Measurements from ENCODE around the gene PXYLP1.

The PXYLP1 gene

DNA sequence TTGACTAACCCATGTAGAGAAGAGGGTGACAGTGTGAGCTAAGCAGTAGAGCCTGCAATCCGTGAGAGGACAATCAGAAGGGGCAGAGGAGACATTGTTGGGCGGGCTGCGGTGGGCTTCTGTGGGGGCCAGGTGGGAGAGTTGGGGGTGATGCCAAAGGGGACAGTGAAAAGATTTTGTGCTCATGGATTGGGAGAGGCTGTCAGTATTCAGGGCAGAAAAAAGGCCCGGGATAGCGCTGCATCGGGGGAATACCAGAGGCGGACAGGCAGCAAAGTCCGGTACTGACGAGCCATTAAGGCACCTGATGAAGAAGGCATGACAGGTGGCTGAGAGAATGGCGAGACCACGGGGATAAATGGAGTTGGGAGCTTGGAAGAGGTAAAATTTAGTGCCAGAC, 1.3 kb upstream of the PXYLP1 start:
- no peak for DNase-seq

DNA sequence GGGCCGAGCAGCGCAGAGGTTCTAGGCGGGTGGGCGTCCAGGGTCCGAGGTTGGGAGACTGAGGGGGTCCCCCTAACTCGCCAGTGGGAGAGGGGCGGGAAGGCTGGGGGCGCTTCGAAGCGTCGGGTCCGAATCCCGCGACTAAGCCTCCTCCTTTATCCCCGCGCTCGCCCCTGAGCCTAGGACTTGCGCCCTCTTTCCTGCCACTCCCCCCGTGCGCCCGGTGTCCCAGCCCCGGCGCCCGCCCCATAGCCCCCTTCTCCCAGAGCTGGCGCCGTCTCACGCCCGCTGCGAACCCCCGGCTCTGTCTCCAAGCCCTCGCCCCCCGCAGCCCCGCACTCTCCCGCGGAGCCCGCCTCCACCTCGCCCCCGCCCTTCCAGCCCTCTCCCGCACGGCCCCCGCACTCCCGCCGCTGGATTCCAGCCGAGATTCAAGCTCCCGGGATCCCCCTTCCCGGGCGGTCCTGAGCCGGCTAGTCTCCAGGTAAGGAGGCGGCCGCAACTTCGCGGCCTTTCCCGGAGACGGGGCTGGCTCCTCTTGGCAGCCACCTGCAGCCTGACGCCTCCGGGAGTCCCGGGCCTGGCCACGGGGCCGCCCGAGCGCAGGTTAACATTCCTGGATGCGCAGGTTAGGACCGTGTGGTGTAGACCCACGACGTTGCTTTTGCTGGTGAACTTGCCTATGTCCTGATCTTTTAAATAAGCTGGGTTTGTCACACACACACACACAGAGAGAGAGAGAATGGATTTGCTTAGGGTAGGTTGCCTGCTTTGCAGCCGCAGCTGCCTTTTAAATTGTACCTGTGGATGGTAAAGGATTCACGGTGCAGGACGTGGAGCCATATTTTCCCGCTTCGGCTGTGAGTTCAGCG, 563 bp downstream of the PXYLP1 start:
- DNase-seq: peak; percentile 43 to 59

DNA sequence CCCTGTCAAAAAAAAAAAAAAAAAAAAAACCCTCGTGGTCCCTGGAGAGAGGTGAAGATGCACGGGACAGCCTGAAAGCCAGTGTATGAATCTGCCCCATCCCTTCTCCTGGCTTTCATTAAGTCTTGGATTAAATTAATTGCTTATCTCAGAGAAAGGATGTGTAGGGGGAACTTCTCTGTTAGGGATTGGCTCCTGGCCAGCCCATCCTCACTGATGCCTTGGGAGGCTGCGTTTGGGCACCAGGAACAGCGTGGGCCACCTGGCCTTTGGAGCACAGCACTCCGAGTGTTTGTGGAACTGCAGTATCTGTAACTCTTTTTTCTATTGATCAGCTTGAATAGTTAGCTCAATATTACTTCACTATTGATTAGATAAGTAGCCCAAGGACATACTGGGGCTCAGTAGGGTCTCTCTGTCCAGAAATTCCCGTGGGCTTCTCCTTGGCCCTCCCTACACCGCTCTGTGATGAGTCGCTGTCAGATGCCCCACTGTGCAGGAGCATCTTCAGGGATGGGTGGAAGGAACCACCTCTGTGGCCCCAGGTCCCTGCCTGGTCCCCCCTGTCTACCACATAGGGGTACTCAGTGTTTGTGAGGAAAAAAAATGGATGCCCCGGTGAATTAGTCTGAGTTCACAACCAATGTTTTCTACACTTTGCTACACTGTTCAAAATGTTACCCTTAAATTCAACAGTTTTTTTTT, 2.0 kb downstream of the PXYLP1 start:
- no peak for DNase-seq

DNA sequence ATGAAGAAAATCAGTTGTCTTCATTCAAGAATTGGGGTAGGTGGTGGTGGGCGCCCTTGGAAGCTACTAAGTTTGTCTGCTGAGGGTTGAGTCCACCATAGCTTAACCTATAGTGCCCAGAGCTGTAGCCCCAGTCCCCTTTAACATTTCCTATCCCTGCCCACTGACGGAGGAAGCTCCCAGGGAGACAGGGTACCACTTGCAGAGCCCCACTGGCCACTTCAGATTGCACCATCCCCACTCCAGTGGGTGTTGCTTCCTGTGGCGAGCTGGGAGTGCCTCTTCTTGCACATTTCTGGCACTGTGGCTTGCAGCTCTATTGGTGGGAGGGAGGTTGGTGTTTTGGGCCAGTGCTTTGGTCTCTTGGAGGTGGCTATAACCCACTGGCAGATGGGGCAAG, 2.7 kb downstream of the PXYLP1 start:
- DNase-seq: no peak

DNA sequence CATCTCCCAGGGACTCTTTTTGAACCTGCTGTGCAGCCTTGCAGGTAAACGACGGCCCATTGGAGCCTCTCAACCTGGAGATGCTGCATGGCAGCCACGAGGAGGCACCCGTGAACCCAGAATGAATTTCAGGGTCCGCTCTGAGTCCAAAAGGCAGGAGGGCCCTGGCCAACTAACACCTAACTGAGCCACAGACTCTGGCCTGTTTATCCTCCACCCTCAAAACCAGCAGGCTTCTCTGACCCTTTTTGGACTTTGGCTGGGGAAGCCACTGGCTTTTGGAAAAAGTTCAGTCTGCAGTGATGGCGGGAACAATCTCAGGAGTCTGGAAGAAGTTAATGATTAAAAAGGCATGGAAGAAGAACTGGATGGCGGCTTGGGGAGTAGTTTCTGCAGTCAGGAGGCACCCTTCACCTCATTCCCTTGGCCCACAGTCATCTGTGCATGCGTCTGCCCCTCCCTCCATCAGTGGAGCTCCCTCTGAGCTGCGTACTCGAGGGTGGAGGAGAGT, 4.1 kb downstream of the PXYLP1 start:
- DNase-seq: no peak

- no peak for DNase-seq
Measured at GRCh38 chr3:141236361-141236760, 4.7 kb downstream of the PXYLP1 start.

DNA sequence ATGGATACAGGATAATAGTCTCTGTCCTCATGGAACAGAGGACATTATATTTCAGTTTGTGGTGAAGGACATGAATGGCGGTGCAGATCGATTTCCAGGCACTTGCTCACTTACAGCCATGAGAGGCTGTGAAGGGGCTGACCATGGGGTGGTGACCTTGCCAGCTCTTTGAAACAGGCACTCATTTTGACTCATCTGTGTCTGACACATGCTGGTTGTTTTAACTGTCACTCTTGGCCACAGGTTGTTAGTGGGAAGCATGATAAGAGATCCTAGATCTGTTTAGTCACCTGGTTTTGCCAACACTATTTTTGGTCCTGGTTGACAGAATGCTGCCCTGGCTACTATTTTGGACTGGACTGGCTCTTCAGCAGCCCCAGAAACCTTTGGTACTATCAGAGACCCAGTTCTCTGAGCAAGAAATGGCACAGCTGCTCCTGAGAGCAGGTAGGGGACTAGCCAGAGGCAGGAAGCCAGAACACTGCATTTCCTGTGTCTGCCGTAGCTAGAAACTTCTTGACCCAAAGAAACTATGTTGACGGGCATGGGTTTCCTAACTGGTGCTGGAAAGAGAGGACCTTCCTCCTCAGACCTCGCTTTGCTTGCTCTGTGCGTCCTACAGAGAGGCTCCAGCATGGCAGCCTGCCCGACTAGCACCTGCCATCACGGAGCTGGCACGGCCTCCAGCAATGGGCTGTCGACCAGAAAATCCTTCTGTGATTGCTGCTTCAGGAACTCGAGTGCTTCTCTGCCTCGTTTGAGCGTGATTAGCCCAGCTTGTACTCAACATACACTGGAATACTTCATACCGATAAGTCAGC, 6.3 kb downstream of the PXYLP1 start:
- DNase-seq: peak; percentile 56 to 63

GRCh38 chr3:141239511-141240281, 8.1 kb downstream of the PXYLP1 start:
- no peak for DNase-seq

GRCh38 chr3:141240286-141240685, 8.7 kb downstream of the PXYLP1 start:
- no peak for DNase-seq

GRCh38 chr3:141240687-141241615, 9.3 kb downstream of the PXYLP1 start:
- DNase-seq: no peak

DNA sequence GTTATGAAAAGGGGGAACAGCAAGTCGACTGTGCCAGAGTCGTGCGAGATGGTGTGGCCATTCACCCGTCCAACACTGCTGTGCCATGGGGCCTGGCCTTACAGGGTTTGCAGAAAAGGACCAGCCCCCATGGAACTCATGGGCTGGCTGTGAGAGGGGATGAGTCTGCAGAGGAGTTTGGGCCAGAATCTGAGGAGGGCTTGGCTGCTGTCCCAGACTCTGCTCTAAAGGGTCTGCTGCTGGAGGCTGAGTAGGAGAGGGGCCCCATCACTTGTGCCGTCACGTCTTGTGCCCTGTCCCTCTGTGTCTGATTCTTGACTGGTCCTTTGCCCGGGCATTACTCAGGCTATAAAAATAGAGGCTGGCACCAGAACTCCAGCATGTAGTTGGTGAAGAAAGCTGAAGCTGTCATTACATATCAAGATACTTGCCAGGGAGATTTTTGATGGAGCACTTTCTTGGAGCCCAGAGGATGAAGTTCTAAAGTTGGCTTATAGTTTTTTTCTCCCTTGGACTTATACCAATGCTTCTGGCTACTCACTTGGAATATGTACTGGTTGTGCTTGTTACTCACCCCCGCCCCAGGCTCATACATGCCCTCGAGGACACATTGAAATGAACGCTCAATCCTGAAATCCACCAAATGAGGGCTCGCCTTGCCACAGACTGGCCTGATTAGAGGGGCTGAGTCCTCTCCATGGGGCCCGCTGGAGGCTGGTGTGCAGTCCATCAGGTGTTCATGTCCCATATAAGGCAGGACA, 10.2 kb downstream of the PXYLP1 start:
- no peak for DNase-seq

- no peak for DNase-seq
Measured at GRCh38 chr3:141242377-141243092, 10.9 kb downstream of the PXYLP1 start.

- DNase-seq: peak; percentile 67 to 77
Measured at GRCh38 chr3:141243271-141243707, 11.7 kb downstream of the PXYLP1 start.

DNA sequence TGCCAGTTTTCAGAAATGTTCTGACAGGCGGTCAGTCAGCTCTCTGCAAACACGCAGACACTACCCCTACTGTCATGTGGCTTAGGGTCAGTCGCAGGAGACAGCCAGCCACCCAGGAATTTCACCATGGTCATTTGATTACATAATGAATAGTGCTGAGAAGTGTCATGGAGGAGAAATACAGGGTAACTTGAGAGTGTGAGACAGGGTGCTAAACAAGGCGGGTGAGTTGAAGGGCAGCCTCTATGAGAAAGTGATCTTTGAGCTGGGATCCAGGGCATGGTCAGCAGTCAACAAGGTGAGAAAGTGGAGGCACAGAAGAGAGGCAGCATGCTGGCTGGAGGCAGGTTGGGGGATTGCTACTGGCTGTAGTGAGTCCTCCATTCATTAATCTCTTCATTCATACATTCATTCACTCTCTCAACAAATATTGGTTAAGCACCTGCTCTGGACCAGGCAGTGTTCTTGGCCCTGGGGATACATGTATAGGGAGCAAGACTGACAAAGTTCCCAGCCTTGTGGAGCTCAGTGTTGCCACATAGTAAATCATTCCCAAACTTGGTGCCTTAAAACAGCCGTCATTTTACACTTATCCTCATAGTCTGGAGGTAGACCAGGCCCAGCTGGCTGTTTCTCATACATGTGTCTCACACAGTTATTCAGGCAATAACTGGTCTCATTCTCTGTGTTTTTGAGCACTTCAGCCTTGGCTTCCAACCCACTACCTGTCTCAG, 14.8 kb downstream of the PXYLP1 start:
- DNase-seq: no peak

- DNase-seq: no peak
Measured at GRCh38 chr3:141246958-141247301, 15.3 kb downstream of the PXYLP1 start.

- DNase-seq: no peak
Measured at GRCh38 chr3:141248064-141248463, 16.4 kb downstream of the PXYLP1 start.

DNA sequence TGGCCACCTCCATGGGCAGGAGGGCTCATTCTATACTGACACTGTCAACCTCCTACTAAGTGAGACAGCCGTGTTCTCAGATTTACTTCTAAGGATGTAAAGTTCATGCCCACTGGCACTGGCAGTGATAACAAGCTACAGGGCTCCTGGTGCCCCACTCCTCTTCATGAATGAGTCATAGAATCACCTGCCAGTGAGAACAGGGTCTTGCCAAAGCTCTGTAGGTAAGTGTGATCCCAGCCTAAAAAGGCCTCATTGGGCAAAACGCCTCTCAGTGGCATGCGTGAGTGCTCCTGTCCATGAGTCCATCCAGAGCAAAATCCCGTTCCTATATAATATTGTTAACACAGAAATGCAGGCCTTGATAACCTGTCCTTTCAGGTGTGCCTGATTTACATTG, 17.4 kb downstream of the PXYLP1 start:
- DNase-seq: no peak

DNA sequence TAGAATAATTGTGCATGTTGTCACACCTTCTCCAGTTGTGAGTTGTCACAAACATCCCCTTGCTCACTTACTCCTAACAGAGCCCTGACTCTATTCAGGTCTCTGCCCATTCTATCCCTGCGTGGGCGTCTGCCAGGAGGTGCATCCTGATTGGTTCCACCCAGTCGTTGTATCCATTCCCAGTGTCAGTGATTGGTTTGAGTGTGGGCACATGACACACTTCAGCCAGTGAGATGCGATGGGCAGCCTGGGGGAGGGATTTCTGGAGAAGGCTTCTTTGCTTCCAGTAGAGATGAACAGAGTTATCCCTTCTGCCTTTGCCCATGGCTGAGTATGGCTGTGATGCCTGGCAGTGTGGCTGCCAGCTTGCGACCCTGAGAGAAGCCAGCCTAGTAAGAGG, 18.7 kb downstream of the PXYLP1 start:
- DNase-seq: no peak

- no peak for DNase-seq
Measured at GRCh38 chr3:141250828-141251227, 19.2 kb downstream of the PXYLP1 start.
